Stomach (tissue), 9 donors: ENCODE results near the gene DCLRE1B. TPM values are rescaled to one million over a fixed set of nuclear protein-coding genes. Genes with fewer than 3 reads are reported as not detected.

Experiments
- DNase-seq, 2 donors: peaks; one replicate each; pipeline versions ENCODE4 v3.0.0 to v3.0.0-alpha.2; 2013 to 2019
- H3K27ac ChIP-seq, 5 donors: fragments of 200-600 bp in 4 of 5; sonication (generic) in 4 of 5; one replicate each; pipeline ENCODE4 v1.5.1; 2013 to 2019; ENCODE audit warnings: mild to moderate bottlenecking in 1 of 5, moderate library complexity in 1 of 5
- H3K27me3 ChIP-seq, 3 donors: fragments of 200-600 bp; sonication (generic); one replicate each; pipeline ENCODE4 v1.5.1; 2017 to 2019; ENCODE audit warnings: mixed run types in 1 of 3
- H3K36me3 ChIP-seq, 4 donors: fragments of 200-600 bp; sonication (generic); 1 replicate in 3 of 4; 2 replicates in 1 of 4; pipeline ENCODE4 v1.5.1; 2016 to 2019
- H3K4me1 ChIP-seq, 4 donors: fragments of 200-600 bp; sonication (generic); one replicate each; pipeline ENCODE4 v1.5.1; 2016 to 2019
- H3K4me3 ChIP-seq, 4 donors: fragments of 200-600 bp; sonication (generic) in 3 of 4; one replicate each; pipeline ENCODE4 v1.5.1; 2016 to 2019; ENCODE audit warnings: mild to moderate bottlenecking in 1 of 4
- H3K9me3 ChIP-seq, 4 donors: fragments of 200-600 bp; sonication (generic); one replicate each; pipeline ENCODE4 v1.5.1; 2016 to 2019
- CTCF ChIP-seq, 7 experiments: fragments of 450-650 bp in 4 of 7; fragments of 200-600 bp in 3 of 7; sonication (generic) in 3 of 7; IDR thresholded peaks; one replicate each; pipeline ENCODE4 v1.5.1; 2016 to 2019; ENCODE audit warnings: antibody characterized with exemption in 7 of 7, control low read depth in 2 of 7, mild to moderate bottlenecking in 1 of 7
- EP300 ChIP-seq: sonication (generic); formaldehyde crosslinking; IDR thresholded peaks from one replicate; pipeline ENCODE4 v1.6.1; 2017; ENCODE audit warnings: antibody characterized with exemption
- POLR2A ChIP-seq, 4 donors: fragments of 450-650 bp; IDR thresholded peaks; one replicate each; pipeline ENCODE4 v1.6.1; 2016; ENCODE audit warnings: antibody characterized with exemption in 4 of 4, control low read depth in 2 of 4, mild to moderate bottlenecking in 1 of 4, moderate library complexity in 1 of 4
- POLR2AphosphoS5 ChIP-seq, 3 donors: sonication (generic); formaldehyde crosslinking; IDR thresholded peaks; one replicate each; pipeline ENCODE4 v1.6.1; 2016; ENCODE audit warnings: antibody characterized with exemption in 3 of 3
- WGBS, 5 donors: extraction: QIAGEN DNeasy Blood & Tissue Kit in 3 of 5; methylation state at CpG; one replicate each; pipeline versions ENCODE4 v1.1.5 to v1.1.7; 2013 to 2018; 5-methylcytosine and 5-hydroxymethylcytosine counted together
- intact Hi-C: fragments of 100-400 bp; cut with DNase I; formaldehyde crosslinking; loops from one replicate; pipeline ENCODE4 v1.15.1; 2023; ENCODE audit warnings: low total_unique reads
- polyA plus RNA-seq, 3 donors: library from polyadenylated mRNA; stranded (reverse); fragments of 200-250 nt; gene quantifications; one replicate each; pipeline ENCODE4 v1.2.3, GENCODE V29; 2013
- total RNA-seq, 5 donors: library from RNA; depleted of rRNA; stranded (reverse); fragments of >200 nt; gene quantifications; one replicate each; pipeline versions ENCODE4 v1.1.0 to v1.2.3, GENCODE V29; 2014 to 2016
- donor health status: healthy with polysubstance abuse.
- donor health status: Bipolar disorder and iron deficiency.
- donor health status: healthy.

The DCLRE1B gene
- total and polyA plus RNA-seq, 8 donors: 0.45 to 3.9 (median 1.9) TPM; not detected in 2

DNA sequence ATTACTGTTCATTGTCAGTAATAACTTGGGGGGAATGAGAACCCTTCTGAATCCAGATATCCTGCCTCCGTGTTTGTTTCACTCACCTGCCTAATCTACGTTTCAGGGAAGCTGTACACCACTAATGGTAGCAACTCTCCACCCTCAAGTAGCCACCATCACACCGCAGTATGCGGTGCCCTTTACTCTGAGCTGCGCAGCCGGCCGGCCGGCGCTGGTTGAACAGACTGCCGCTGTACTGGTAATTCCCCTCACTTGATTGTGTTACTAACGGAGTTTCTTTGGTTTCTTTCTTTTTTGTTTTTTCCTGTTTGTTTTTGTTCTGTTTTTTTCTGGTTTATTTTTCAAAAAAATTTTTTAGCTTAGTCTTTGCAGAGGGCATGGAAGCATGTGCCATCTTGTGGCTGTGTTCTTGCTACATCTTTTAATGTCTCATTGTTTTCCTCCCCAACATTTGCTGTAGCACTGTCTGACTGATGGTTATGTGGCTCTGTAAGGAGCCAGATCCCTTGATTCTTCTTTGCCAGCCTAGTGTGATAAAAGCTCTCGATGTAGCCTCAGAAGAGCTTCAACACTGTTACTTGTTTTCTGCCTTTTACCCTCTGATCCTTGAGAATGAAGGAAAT is 58.3 kb downstream of the DCLRE1B start:
- TF ChIP-seq POLR2A (IDR thresholded peaks at IDR 0.05) (no peak), CTCF (IDR thresholded peaks at IDR 0.05) (no peak), POLR2AphosphoS5 (IDR thresholded peaks at IDR 0.05) (no peak), EP300 (no peak)
- WGBS, 5 donors: 88 to 93% (median 91%) methylated on average over 12 of the region's 12 CpGs
- no peak for DNase-seq
- intact Hi-C loops: no loop called here
- Histone ChIP-seq H3K27me3 (no peaks in the 10 kb centered on the region), H3K9me3 (no peaks in the 10 kb centered on the region), H3K36me3 (peaks cover 30 to 99% (median 86%) of the 10 kb centered on the region in 4 donors), H3K27ac (no peak overlapping the region), H3K4me1 (no peaks in the 10 kb centered on the region), H3K4me3 (no peak overlapping the region)

Other genes starting within 250 kb of the DCLRE1B start
- 10 to 100 TPM in 4 of 5 donors, 1 to 10 TPM in 1; 7.0 to 48.2 (median 38.2) TPM for gene PHTF1, start 145.8 kb upstream of the DCLRE1B start, total RNA-seq
- 1 to 10 TPM; 3.9 to 8.2 (median 8.2) TPM for gene PHTF1, start 145.8 kb upstream of the DCLRE1B start, polyA plus RNA-seq
- gene RSBN1, start 92.8 kb upstream of the DCLRE1B start, total RNA-seq: 10 to 100 TPM; 10.7 to 58.9 (median 27.5) TPM
- gene RSBN1, start 92.8 kb upstream of the DCLRE1B start, polyA plus RNA-seq: 1 to 10 TPM; 2.8 to 4.1 (median 3.5) TPM
- 1 to 10 TPM in 4 of 5 donors, not detected in 1; 1.7 to 8.5 (median 4.2) TPM for gene PTPN22, start 33.6 kb upstream of the DCLRE1B start, total RNA-seq
- gene PTPN22, start 33.6 kb upstream of the DCLRE1B start, polyA plus RNA-seq: 1 to 10 TPM in 2 of 3 donors, under 1 TPM in 1; 0.93 to 2.1 (median 1.6) TPM
- gene BCL2L15, start 17.7 kb upstream of the DCLRE1B start, total RNA-seq: 100 to 1,000 TPM in 1 of 5 donors, 10 to 100 TPM in 4; 33.3 to 425 (median 46.0) TPM
- 10 to 100 TPM; 11.3 to 34.1 (median 22.1) TPM for gene BCL2L15, start 17.7 kb upstream of the DCLRE1B start, polyA plus RNA-seq
- 10 to 100 TPM in 3 of 5 donors, 1 to 10 TPM in 2; 4.0 to 34.0 (median 11.7) TPM for gene AP4B1, start 527 bp upstream of the DCLRE1B start, total RNA-seq
- 10 to 100 TPM in 2 of 3 donors, 1 to 10 TPM in 1; 8.8 to 21.5 (median 11.8) TPM for gene AP4B1, start 527 bp upstream of the DCLRE1B start, polyA plus RNA-seq
- gene HIPK1, start 24.0 kb downstream of the DCLRE1B start, total RNA-seq: 10 to 100 TPM; 22.0 to 70.3 (median 42.0) TPM
- 10 to 100 TPM in 2 of 3 donors, 1 to 10 TPM in 1; 8.7 to 22.6 (median 12.8) TPM for gene HIPK1, start 24.0 kb downstream of the DCLRE1B start, polyA plus RNA-seq
- 10 to 100 TPM in 4 of 5 donors, 1 to 10 TPM in 1; 2.9 to 84.3 (median 32.7) TPM for gene OLFML3, start 74.1 kb downstream of the DCLRE1B start, total RNA-seq
- 10 to 100 TPM; 16.6 to 23.1 (median 19.9) TPM for gene OLFML3, start 74.1 kb downstream of the DCLRE1B start, polyA plus RNA-seq
- gene SYT6, start 248.5 kb downstream of the DCLRE1B start, total RNA-seq: 10 to 100 TPM in 1 of 5 donors, 1 to 10 TPM in 2, not detected in 2; 1.4 to 86.6 (median 2.0) TPM
- gene SYT6, start 248.5 kb downstream of the DCLRE1B start, polyA plus RNA-seq: under 1 TPM in 1 of 3 donors, not detected in 2; 0.18 TPM